Nephron (organoid): ENCODE data around the gene PLCXD3.

Source experiments
- H3K27ac Mint-ChIP-seq, 3 experiments: 2 replicates each; pipeline ENCODE4 v1.8.0; 2020; ENCODE audit warnings: mixed read lengths in 3 of 3, mild to moderate bottlenecking in 2 of 3, moderate library complexity in 1 of 3
- H3K27me3 Mint-ChIP-seq: 2 replicates; pipeline ENCODE4 v1.8.0; 2021; ENCODE audit warnings: low read depth, mild to moderate bottlenecking, moderate library complexity, mixed read lengths
- H3K36me3 Mint-ChIP-seq: 2 replicates; pipeline ENCODE4 v1.8.0; 2020; ENCODE audit warnings: low read depth, mixed read lengths
- H3K4me1 Mint-ChIP-seq: 2 replicates; pipeline ENCODE4 v1.8.0; 2020; ENCODE audit warnings: mixed read lengths
- H3K4me3 Mint-ChIP-seq, 3 experiments: 2 replicates each; pipeline ENCODE4 v1.8.0; 2020; ENCODE audit warnings: mild to moderate bottlenecking in 3 of 3, mixed read lengths in 3 of 3, moderate library complexity in 2 of 3
- H3K9me3 Mint-ChIP-seq: 2 replicates; pipeline ENCODE4 v1.8.0; 2020; ENCODE audit warnings: mixed read lengths
- TF ChIP-seq, protein P1 (sequence below), 3 experiments: fragments of 200-600 bp; sonication (generic); IDR thresholded peaks; one replicate each; pipeline ENCODE4 v1.5.0; 2021; ENCODE audit warnings: antibody characterized with exemption in 3 of 3; ENCODE audit not compliant: unreplicated experiment in 3 of 3

PLCXD3 gene

DNA sequence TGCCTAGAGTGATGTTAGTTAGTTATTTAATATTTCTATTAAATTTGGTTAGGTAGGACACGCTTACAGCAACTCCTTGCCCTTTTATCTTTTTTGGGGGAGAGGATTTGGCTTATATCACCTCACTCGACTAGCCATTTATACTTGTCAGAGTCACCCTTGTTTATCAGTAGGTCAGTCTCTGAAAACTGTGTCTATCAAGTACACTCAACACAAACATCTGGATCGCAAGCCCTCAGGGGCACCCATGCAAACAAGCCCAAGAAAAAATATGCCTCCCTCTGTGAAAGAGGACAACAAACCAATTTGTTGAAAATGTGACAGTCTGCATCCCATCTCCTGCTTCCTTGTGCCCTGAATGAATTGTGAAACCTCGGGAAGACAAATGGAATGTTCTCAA, 139.9 kb downstream of the PLCXD3 start:
- TF ChIP-seq, protein P1, sequence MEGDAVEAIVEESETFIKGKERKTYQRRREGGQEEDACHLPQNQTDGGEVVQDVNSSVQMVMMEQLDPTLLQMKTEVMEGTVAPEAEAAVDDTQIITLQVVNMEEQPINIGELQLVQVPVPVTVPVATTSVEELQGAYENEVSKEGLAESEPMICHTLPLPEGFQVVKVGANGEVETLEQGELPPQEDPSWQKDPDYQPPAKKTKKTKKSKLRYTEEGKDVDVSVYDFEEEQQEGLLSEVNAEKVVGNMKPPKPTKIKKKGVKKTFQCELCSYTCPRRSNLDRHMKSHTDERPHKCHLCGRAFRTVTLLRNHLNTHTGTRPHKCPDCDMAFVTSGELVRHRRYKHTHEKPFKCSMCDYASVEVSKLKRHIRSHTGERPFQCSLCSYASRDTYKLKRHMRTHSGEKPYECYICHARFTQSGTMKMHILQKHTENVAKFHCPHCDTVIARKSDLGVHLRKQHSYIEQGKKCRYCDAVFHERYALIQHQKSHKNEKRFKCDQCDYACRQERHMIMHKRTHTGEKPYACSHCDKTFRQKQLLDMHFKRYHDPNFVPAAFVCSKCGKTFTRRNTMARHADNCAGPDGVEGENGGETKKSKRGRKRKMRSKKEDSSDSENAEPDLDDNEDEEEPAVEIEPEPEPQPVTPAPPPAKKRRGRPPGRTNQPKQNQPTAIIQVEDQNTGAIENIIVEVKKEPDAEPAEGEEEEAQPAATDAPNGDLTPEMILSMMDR (IDR thresholded peaks at IDR 0.05; ENCODE audit: unreplicated experiment in 3 of 3): no peak
- no peaks in the 10 kb centered on the region for H3K27me3 Mint-ChIP-seq
- no peak overlapping the region for H3K4me3 Mint-ChIP-seq
- H3K36me3 Mint-ChIP-seq: no peaks in the 10 kb centered on the region
- H3K4me1 Mint-ChIP-seq: no peaks in the 10 kb centered on the region
- no peaks in the 10 kb centered on the region for H3K9me3 Mint-ChIP-seq
- no peak overlapping the region for H3K27ac Mint-ChIP-seq

DNA sequence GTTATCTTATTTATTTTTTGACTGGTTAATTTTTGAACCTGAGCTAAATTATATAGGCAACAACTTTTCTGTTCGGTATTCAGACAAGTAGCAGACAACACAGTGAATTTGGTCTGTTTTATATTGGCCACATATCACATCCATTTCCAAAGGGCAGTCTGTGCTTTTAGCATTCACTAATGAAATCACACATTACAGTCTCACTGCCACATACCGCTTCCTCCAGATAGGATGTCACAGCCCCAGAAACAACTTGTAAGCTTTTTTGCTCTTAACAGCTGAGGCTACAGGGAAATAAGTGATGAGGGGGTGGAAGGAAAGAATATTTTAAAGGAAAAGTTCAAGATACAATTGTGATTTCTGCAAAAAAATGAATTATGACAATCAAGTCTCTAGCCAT, 140.6 kb downstream of the PLCXD3 start:
- H3K4me3 Mint-ChIP-seq: no peak overlapping the region
- no peaks in the 10 kb centered on the region for H3K27me3 Mint-ChIP-seq
- TF ChIP-seq, protein P1 (IDR thresholded peaks at IDR 0.05; ENCODE audit: unreplicated experiment in 3 of 3): no peak
- H3K27ac Mint-ChIP-seq: no peak overlapping the region
- no peaks in the 10 kb centered on the region for H3K9me3 Mint-ChIP-seq
- no peaks in the 10 kb centered on the region for H3K4me1 Mint-ChIP-seq
- no peaks in the 10 kb centered on the region for H3K36me3 Mint-ChIP-seq

DNA sequence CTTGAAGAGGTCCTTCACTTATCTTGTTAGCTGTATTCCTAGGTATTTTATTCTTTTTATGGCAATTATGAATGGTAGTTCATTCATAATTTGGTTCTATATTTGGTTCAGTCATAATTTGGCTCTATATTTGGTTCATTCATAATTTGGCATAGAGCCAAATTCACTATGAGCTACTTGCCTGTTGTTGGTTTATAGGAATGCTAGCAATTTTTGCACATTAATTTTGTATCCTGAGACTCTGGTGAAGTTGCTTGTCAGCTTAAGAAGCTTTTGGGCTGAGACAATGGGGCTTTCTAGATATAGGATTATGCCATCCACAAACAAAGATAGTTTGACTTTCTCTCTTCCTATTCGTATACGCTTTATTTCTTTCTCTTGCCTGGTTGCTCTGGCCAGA, 142.2 kb downstream of the PLCXD3 start:
- no peaks in the 10 kb centered on the region for H3K4me1 Mint-ChIP-seq
- TF ChIP-seq, protein P1 (IDR thresholded peaks at IDR 0.05; ENCODE audit: unreplicated experiment in 3 of 3): no peak
- no peaks in the 10 kb centered on the region for H3K27me3 Mint-ChIP-seq
- H3K27ac Mint-ChIP-seq: no peak overlapping the region
- H3K4me3 Mint-ChIP-seq: no peak overlapping the region
- H3K9me3 Mint-ChIP-seq: no peaks in the 10 kb centered on the region
- H3K36me3 Mint-ChIP-seq: no peaks in the 10 kb centered on the region

DNA sequence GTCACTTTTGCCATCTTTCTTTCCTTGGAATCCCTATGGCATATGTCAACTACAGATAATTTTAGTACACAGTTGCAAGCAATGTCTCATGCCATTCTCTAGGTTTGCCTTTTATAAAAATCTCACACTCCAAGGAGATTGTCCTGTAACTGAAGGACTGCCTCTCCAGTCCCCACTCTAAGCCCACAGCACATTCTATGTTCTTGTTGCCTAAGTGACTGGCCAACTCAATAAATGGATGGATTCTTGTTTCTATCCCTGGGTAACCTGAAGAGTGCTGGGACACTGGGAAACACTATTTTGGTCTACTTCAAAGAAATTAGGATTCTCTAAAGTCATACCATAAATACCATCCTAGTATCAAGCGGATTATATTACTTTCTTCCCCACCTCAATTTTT, 145.0 kb downstream of the PLCXD3 start:
- H3K27me3 Mint-ChIP-seq: no peaks in the 10 kb centered on the region
- H3K36me3 Mint-ChIP-seq: no peaks in the 10 kb centered on the region
- no peak overlapping the region for H3K4me3 Mint-ChIP-seq
- peaks cover 2% of the 10 kb centered on the region for H3K9me3 Mint-ChIP-seq
- H3K27ac Mint-ChIP-seq: no peak overlapping the region
- TF ChIP-seq, protein P1 (IDR thresholded peaks at IDR 0.05; ENCODE audit: unreplicated experiment in 3 of 3): no peak
- no peaks in the 10 kb centered on the region for H3K4me1 Mint-ChIP-seq

DNA sequence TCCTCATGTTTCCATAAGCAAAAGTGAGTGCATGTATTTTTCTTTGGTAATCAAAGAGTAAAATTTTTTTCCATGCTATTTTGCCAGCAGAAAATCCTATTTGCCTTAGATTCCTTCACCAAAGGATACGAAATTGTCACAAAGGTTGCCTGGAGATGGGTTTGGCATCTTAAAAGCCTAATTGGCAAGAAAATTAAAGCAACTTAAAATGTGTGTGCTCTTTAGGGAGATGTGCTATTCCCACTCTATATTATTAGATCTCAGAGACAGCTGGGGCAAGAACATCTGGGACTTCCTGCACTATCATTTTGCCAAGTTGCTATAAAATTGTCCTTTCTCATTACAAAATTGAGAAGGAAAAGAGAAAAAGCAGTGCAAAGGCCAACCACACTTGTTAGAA, 146.1 kb downstream of the PLCXD3 start:
- Mint-ChIP-seq H3K9me3 (peaks cover 10% of the 10 kb centered on the region), H3K36me3 (no peaks in the 10 kb centered on the region), H3K4me3 (no peak overlapping the region), H3K4me1 (no peaks in the 10 kb centered on the region), H3K27me3 (no peaks in the 10 kb centered on the region), H3K27ac (no peak overlapping the region)
- TF ChIP-seq, protein P1 (IDR thresholded peaks at IDR 0.05; ENCODE audit: unreplicated experiment in 3 of 3): no peak

DNA sequence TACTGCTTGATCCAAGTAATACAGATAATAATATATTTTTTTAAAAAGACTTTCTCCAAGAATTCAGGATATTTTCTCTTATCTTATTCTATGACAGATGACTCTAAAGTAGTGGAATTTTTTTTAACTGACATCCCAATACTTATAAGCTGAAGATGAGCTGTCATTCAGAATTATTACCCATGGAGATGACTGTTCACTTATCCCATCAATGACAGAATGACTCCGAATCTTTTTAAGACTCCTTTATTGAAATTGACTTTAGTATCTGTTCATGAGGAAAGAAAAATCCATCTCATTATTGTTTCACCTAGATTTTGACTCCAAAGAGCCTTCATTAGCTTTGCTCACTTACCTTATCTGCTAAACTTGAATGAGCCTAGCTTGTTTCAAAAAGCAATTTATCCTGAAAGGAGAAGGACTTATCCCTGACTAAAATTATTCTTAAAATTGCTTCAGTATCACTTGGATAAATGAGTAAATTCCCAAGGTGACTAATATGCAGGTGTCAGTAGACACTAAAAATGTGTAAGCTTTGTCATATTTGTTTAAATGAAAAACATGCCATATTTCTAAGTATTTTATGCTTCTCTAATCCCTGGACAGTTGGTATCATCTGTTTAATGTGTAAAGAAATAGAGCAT, 146.9 kb downstream of the PLCXD3 start:
- H3K27ac Mint-ChIP-seq: no peak overlapping the region
- no peaks in the 10 kb centered on the region for H3K36me3 Mint-ChIP-seq
- H3K4me1 Mint-ChIP-seq: no peaks in the 10 kb centered on the region
- H3K4me3 Mint-ChIP-seq: no peak overlapping the region
- no peaks in the 10 kb centered on the region for H3K27me3 Mint-ChIP-seq
- H3K9me3 Mint-ChIP-seq: peaks cover 14% of the 10 kb centered on the region
- TF ChIP-seq, protein P1 (IDR thresholded peaks at IDR 0.05; ENCODE audit: unreplicated experiment in 3 of 3): no peak
